ENCODE data around the gene MAP3K14.
"Not testable (repeated sequence)": the region's sequence is repeated elsewhere in the genome, so short reads cannot be mapped to it uniquely, and the experiment has no call there.

The MAP3K14 gene

GRCh38 chr17:45258981-45259380 is 57.8 kb downstream of the MAP3K14 start:
- no peak for DNase-seq (ENCODE audit: low spot score)

- DNase-seq (ENCODE audit: low spot score), result no peak
These were observed 59.7 kb downstream of the MAP3K14 start for GRCh38 chr17:45257115-45257514.

DNA sequence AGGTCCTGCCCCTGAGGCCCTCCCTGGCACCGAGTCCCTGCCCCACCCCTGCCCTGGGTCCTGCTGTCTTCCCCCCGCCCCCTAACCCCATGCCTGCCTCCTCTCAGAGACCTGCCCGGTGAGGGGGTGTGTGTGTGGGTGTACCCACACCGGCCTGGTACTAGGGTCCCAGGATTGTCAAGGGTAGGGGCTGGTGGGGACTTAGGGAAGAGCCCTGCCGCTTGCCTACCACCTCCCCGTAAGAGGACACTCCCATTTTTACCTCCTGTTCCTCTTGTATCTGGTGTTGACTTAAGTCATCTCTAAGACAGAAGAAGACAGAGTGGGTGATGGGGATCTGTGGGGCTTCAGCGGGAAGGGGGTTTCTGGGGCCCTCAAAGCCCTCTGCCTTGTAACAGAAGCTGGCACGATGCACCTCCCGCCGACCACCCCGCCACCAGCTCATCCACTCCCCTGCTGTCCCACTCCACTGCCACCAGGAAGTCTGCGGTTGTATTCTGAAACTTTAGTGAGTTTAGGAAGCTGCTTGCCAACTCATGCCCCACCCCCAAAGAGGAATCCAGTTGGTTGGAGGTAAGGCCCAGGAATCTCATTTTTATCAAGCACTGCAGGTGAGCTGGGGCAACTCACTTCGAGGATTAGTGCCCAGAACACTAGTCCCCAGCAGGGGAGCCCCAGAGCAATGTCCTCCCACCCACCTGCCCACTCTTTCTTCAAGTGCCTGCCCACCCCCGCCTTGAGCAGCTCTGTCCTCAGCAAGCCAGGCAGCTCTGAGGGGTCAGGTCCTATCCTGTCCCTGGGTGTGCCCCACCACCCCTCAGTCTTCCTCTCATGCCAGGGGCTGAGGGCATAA is 60.5 kb downstream of the MAP3K14 start:
- no peak for DNase-seq (ENCODE audit: low spot score)

- DNase-seq (ENCODE audit: low spot score), result no peak
These were observed 61.5 kb downstream of the MAP3K14 start for GRCh38 chr17:45255358-45255757.

DNA sequence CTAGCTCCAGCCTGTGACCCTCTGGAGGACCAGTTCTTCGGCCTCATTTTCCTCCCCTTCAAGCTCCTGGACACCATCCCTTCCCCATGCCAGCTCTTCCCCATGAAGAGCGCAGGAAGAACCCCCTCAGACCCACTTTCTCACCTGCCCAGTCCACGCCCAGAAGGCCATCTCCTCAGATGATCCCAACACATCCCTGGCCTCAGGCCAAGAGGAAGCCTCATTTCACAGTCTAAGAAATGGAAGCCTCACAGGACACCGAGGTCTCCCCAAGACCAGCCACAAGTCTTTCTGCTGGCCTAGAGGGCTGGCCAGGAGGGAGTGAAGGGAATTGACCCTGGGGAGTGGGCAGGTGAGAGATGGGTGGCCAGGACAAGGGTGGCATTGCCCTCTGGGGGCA is 62.9 kb downstream of the MAP3K14 start:
- no peak for DNase-seq (ENCODE audit: low spot score)

DNA sequence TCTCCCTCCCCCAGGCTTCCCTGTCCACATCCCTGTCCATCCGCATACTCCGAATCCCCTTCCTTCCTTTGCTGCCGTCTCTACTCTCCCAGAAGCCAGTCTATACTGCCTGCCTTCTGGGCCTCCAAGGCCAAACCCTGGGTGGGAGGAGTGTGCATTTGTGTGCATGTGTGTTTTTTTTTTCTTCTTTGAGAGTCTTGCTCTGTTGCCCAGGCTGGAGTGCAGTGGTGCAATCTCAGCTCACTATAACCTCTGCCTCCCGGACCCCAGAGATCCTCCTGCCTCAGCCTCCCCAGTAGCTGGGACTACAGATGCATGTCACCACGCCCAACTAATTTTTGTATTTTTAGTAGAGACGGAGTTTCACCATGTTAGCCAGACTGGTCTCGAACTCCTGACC is 63.6 kb downstream of the MAP3K14 start:
- DNase-seq (ENCODE audit: low spot score), result not testable (repeated sequence)

DNA sequence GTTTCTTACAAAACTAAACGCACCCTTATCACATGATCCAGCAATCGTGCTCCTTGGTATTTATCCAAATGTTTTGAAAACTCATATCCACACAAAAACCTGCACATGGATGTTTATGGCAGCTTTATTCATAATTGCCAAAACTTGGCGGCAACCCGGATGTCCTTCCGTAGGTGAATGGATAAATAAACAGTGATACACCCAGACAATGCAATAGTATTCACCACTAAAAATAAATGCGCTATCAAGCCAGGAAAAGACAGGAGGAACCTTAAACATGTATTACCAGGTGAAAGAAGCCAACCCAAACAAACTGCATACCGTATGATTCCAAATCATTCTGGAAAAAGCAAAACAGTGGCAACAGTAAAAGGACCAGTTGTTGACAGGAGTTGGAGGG is 64.9 kb downstream of the MAP3K14 start:
- no peak for DNase-seq (ENCODE audit: low spot score)

DNA sequence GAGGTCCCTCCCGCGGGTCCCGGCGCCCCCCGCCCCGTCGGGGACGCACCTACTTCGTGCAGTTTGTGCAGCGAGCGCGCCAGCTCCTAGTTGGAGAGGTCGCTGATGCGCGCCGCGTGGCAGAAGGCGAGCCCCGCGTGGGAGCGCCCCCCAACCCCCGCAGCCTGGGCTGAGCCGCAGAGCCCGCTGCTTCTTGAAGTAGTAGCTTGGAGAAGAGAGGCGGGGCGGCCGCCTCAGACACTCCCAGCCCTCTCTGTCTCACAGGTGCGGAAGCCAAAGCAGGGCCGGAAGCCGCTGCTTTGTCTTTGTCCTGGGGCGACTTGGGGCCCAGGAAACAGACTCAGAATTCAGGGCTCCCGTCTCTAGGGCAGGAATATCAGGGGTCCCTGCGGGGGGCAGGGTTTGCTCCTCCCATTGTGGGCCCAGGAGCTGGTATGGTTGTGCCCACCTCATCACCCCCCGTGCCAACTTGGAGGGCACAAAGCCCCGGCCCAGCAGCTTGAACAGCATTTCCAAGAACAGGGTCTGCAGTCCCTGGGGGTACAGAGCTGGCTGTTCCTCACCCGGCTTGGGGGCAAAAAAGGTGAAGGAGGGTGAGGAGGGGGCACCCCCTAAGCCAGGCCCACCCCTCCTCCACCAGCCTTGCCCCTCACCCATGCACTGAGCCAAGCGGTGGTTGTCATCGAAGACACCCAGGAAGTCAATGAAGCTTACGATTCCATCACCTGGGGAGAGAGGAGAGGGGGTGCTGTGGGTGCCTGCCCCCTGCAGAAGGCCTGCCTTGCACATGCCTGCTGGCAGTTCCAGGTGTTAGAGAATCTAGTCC is 68.5 kb downstream of the MAP3K14 start:
- DNase-seq (ENCODE audit: low spot score), result peak; percentile 30

- peak; percentile 91 for DNase-seq (ENCODE audit: low spot score)
These were observed 69.2 kb downstream of the MAP3K14 start for GRCh38 chr17:45247429-45248131.

- peak; percentile 36 for DNase-seq (ENCODE audit: low spot score)
These were observed 69.9 kb downstream of the MAP3K14 start for GRCh38 chr17:45246861-45247428.

- no peak for DNase-seq (ENCODE audit: low spot score)
These were observed 70.5 kb downstream of the MAP3K14 start for GRCh38 chr17:45246338-45246737.

DNA sequence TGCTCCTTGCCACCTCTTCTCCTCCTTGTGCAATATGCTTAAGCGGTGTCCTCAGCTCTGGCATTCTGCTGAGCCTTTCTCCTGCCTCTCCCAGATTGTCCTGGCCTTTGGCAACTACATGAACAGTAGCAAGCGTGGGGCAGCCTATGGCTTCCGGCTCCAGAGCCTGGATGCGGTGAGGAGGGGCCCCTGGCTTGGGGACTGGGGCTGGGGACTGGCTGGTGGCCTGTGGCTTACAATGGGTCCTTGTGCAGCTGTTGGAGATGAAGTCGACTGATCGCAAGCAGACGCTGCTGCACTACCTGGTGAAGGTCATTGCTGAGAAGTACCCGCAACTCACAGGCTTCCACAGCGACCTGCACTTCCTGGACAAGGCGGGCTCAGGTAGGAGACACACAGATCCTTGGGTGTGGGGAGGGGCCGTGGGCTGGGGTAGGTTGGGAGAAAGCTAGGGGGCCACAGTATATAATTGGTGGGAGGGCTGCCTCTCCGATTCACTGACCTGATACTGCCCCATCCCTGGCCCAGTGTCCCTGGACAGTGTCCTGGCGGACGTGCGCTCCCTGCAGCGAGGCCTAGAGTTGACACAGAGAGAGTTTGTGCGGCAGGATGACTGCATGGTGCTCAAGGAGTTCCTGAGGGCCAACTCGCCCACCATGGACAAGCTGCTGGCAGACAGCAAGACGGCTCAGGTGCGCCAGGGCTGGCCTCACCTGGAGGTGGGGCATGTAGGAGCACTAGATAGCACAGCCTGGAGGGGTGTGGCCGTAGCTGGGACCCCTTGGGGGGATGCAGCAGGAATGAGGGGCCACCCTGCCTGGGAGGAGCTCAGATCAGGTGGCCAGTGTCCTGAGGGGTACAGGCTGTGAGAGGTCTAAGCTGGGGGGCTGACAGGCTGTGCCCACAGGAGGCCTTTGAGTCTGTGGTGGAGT is 71.8 kb downstream of the MAP3K14 start:
- DNase-seq (ENCODE audit: low spot score), result no peak

DNA sequence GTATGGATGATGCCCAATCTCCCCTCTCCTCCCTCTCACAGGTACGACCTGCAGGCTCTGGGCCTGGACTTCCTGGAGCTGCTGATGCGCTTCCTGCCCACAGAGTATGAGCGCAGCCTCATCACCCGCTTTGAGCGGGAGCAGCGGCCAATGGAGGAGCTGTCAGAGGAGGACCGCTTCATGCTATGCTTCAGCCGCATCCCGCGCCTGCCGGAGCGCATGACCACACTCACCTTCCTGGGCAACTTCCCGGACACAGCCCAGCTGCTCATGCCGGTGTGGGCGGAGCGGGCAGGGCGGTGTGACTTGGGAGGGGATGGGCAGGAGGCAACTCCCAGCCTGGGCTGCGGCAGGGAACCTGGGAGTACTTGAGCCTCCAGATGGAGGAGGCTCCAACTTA is 73.1 kb downstream of the MAP3K14 start:
- no peak for DNase-seq (ENCODE audit: low spot score)

GRCh38 chr17:45242029-45242414 is 74.8 kb downstream of the MAP3K14 start:
- DNase-seq (ENCODE audit: low spot score), result no peak

DNA sequence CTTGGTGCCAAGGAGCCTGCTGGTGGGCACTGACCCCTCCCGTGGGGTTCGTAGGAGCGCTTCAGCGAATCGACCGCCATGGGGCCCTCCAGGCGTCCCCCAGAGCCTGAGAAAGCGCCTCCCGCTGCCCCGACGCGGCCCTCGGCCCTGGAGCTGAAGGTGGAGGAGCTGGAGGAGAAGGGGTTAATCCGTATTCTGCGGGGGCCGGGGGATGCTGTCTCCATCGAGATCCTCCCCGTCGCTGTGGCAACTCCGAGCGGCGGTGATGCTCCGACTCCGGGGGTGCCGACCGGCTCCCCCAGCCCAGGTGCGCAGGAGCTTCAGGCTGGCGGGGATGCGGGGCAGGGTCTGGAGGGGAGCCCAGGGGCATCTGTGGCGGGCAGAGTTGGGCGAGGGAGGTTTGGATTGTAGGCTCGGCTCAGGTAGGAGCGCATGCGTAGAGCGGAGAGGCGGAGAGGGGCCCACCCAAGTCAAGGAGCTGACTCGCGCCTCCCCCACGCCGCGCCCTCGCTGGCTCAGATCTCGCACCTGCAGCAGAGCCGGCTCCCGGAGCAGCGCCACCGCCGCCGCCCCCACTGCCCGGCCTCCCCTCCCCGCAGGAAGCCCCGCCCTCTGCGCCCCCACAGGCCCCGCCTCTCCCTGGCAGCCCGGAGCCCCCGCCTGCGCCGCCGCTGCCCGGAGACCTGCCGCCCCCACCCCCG is 75.3 kb downstream of the MAP3K14 start:
- peak; percentile 78 for DNase-seq (ENCODE audit: low spot score)

DNA sequence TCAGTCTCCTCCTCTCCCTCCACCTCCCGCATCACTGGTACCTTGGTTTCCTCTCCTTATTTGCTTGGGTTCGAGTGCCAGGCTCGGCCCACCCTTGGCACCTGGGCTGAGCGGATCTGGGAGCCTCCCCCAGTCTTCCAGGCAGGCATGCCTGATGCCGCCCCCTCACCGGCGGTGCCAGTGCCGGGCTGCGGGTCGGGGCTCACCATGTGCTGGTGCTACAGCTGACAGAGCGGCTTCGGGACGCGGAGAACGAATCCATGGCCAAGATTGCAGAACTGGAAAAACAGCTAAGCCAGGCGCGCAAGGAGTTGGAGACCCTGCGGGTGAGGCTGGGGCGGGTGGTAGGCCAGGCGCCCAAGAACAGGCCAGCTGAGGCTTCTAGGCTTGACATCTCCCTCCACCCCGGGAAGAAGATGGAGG is 75.9 kb downstream of the MAP3K14 start:
- DNase-seq (ENCODE audit: low spot score), result peak; percentile 27

- DNase-seq (ENCODE audit: low spot score), result no peak
These were observed 78.6 kb downstream of the MAP3K14 start for GRCh38 chr17:45238155-45238774.

GRCh38 chr17:45237686-45238085 is 79.1 kb downstream of the MAP3K14 start:
- DNase-seq (ENCODE audit: low spot score), result no peak

DNA sequence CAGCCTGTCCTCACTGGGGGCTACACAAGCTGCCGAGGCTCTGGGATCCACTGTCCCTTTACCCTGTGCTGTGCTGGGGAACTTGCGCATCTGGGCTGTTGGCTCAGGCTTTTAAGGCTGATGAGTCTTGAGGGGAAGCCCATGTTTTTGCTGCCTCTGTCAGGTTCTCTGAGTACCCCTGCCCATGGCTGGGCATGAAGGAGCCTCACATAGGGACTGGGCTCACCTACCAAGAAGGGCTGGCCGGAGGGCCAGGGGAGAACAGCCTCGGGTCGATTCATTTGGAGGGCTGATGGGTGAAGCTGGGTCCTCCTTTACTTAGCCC is 80.6 kb downstream of the MAP3K14 start:
- no peak for DNase-seq (ENCODE audit: low spot score)
